Activated naive CD8-positive, alpha-beta T cell treated with anti-CD3 and anti-CD28 coated beads, Interleukin-2, amount 50 U/mL, for 24 hours (primary cell): ENCODE results near the gene BTNL9.
"Not testable (repeated sequence)": the region's sequence is repeated elsewhere in the genome, so short reads cannot be mapped to it uniquely, and the experiment has no call there.

Experiments used
- ATAC-seq: fragments of 150-1000 bp; cut with Tn5 transposase; one replicate; pipeline ENCODE4 v1.10.0; 2021
- DNase-seq: peaks from one replicate; pipeline ENCODE4 v3.0.0; 2021
- H3K27ac Mint-ChIP-seq: one replicate; pipeline ENCODE4 v1.8.0; 2021; ENCODE audit warnings: mild to moderate bottlenecking, mixed read lengths
- H3K27me3 Mint-ChIP-seq: one replicate; pipeline ENCODE4 v1.8.0; 2021; ENCODE audit warnings: mixed read lengths
- H3K36me3 Mint-ChIP-seq: one replicate; pipeline ENCODE4 v1.8.0; 2021; ENCODE audit warnings: low read depth, mixed read lengths
- H3K4me1 Mint-ChIP-seq: one replicate; pipeline ENCODE4 v1.8.0; 2021; ENCODE audit warnings: mixed read lengths
- H3K4me3 Mint-ChIP-seq: one replicate; pipeline ENCODE4 v1.8.0; 2021; ENCODE audit warnings: mild to moderate bottlenecking, moderate library complexity, mixed read lengths
- H3K9me3 Mint-ChIP-seq: one replicate; pipeline ENCODE4 v1.8.0; 2021; ENCODE audit warnings: mixed read lengths

Gene BTNL9

DNA sequence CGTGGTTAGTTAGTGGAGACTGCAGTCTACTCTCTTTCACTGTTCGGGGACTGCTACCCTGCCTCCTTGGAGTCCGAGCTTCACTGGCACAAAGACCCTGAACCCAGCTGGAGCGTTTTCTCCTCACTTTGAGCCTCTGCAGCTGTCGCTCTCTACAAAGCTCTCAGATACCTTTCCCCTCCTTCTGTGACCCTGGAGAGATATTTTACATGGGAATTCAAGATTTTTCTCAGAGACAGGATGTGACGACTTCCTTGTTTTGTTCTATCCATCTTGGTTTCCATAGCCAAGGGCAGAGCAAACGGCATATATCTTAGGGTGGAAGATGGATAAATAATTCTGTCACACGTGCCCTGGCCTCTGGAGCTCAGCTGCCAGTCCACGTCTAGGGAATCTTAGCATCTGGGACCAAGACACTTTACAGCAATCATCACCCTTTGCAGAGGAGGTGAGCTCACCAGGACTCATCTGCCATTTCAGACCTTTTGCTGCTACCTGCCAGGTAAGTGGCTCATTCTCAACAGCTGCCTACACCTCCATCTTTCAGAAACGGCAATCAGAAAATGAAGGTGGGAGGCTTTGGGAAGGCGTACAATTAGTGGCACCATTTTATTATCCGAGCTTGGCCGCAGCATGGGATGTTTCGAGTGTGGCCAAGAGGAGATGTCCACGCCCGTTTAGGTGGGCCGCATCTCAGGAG lies at the start of gene BTNL9:
Gene BTNL9 (plus strand): TSS at position 336 of the 700 bp plus-strand sequence. CDS start 5,224 bp downstream, outside the sequence.
- DNase-seq: no peak
- no peak for ATAC-seq
- Mint-ChIP-seq H3K36me3 (no peaks in the 10 kb centered on the region), H3K27me3 (peaks cover 29% of the 10 kb centered on the region), H3K9me3 (no peaks in the 10 kb centered on the region), H3K4me1 (no peaks in the 10 kb centered on the region), H3K27ac (no peak within 1 kb of the TSS), H3K4me3 (no peak within 1 kb of the TSS)

DNA sequence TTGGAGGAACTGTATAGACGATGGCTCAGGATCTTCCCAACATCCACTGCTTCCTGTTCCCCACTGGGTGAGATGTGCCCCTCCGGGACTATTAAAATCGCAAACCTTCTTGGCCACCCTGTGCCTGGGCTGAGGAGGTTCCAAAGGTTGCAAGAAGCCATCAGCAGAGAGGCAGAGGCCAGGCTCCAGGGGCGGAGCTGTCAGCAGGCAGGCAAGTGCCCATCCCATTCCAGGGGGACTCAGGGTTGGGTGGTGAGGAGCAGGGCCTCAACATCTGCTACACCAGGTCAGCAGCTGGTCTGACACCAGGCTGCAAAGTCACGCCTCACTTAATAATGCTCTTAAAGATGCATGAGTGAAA lies 49.2 kb upstream of the BTNL9 start:
- ATAC-seq: no peak
- Mint-ChIP-seq H3K4me1 (no peaks in the 10 kb centered on the region), H3K27ac (no peak overlapping the region), H3K36me3 (no peaks in the 10 kb centered on the region), H3K4me3 (no peak overlapping the region), H3K9me3 (peaks cover 5% of the 10 kb centered on the region), H3K27me3 (peaks cover 16% of the 10 kb centered on the region)
- no peak for DNase-seq

DNA sequence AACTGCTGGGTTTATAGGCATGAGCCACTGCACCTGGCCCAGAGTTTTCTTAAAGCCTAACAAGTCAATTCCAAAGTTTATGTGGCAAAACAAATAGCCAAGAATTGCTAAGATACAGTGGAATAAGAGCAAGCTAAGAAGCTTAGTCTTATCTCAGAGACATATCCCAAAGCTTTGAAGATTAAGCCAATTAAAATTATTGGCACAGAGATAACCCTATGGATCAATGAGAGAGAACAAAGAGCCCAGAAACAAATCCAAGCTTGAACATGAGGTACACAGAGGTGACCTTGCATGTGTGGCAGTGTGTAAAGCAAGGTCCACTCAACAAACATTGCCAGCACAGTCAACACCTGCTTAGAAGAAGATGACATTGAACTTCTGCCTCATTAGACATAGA lies 38.1 kb upstream of the BTNL9 start:
- H3K9me3 Mint-ChIP-seq: no peaks in the 10 kb centered on the region
- H3K36me3 Mint-ChIP-seq: no peaks in the 10 kb centered on the region
- DNase-seq: no peak
- H3K27me3 Mint-ChIP-seq: peaks cover 18% of the 10 kb centered on the region
- no peaks in the 10 kb centered on the region for H3K4me1 Mint-ChIP-seq
- no peak for ATAC-seq
- H3K27ac Mint-ChIP-seq: no peak overlapping the region
- no peak overlapping the region for H3K4me3 Mint-ChIP-seq

GRCh38 chr5:181005791-181006190 lies 34.3 kb upstream of the BTNL9 start:
- Mint-ChIP-seq H3K27me3 (peaks cover 7% of the 10 kb centered on the region), H3K36me3 (no peaks in the 10 kb centered on the region), H3K4me1 (no peaks in the 10 kb centered on the region), H3K9me3 (no peaks in the 10 kb centered on the region), H3K27ac (no peak overlapping the region), H3K4me3 (no peak overlapping the region)
- no peak for ATAC-seq
- no peak for DNase-seq

DNA sequence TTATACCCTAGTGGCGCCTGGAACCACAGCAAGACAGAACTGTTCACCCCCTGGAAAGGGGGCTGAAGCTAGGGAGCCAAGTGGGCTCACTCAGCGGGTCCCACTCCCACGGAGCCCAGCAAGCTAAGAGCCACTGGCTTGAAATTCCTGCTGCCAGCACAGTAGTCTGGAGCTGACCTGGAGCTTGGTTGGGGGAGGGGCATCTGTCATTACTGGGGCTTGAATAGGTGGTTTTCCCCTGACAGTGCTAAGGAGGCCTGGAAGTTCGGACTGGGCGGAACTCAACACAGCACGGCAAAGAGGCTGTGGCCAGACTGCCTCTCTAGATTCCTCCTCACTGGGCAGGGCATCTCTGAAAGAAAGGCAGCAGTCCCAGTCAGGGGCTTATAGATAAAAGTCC lies 31.9 kb upstream of the BTNL9 start:
- no peak for DNase-seq
- H3K4me1 Mint-ChIP-seq: no peaks in the 10 kb centered on the region
- H3K9me3 Mint-ChIP-seq: no peaks in the 10 kb centered on the region
- H3K27ac Mint-ChIP-seq: no peak overlapping the region
- H3K27me3 Mint-ChIP-seq: peaks cover 10% of the 10 kb centered on the region
- no peaks in the 10 kb centered on the region for H3K36me3 Mint-ChIP-seq
- no peak for ATAC-seq
- no peak overlapping the region for H3K4me3 Mint-ChIP-seq

DNA sequence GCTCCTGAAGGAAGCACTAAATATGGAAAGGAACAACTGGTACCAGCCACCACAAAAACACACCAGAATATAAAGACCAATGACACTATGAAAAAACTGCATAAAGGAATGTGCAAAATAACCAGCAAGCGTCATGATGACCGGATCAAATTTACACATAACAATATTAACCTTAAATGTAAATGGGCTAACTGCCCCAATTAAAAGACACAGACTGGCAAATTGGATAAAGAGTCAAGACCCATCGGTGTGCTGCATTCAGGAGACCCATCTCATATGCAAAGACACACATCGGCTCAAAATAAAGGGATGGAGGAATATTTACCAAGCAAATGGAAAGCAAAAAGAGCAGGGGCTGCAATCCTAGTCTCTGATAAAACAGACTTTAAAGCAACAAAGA lies 30.0 kb upstream of the BTNL9 start:
- H3K4me3 Mint-ChIP-seq, ATAC-seq, H3K27me3 Mint-ChIP-seq, H3K4me1 Mint-ChIP-seq, DNase-seq, H3K9me3 Mint-ChIP-seq, H3K36me3 Mint-ChIP-seq, H3K27ac Mint-ChIP-seq: not testable (repeated sequence)

DNA sequence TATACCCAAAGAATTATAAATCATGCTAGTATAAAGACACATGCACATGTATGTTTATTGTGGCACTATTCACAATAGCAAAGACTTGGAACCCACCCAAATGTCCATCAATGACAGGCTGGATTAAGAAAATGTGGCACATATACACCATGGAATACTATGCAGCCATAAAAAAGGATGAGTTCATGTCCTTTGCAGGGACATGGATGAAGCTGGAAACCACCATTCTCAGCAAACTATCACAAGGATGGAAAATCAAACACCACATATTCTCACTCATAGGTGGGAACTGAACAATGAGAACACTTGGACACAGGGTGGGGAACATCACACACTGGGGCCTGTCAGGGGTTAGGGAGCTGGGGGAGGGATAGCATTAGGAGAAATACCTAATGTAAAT lies 25.4 kb upstream of the BTNL9 start:
- H3K4me1 Mint-ChIP-seq, DNase-seq, H3K36me3 Mint-ChIP-seq, H3K9me3 Mint-ChIP-seq, ATAC-seq, H3K27ac Mint-ChIP-seq, H3K4me3 Mint-ChIP-seq, H3K27me3 Mint-ChIP-seq: not testable (repeated sequence)

DNA sequence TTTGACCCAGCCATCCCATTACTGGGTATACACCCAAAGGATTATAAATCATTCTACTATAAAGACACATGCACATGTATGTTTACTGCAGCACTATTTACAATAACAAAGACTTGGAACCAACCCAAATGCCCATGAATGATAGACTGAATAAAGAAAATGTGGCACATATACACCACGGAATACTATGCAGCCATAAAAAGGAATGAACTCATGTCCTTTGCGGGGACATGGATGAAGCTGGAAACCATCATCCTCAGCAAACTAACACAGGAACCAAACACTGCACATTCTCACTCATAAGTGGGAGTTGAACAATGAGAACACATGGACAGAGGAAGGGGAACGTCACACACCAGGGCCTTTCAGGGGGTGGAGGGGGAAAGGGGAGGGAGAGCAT lies 22.6 kb upstream of the BTNL9 start:
- H3K27ac Mint-ChIP-seq, H3K27me3 Mint-ChIP-seq, ATAC-seq, H3K4me3 Mint-ChIP-seq, H3K36me3 Mint-ChIP-seq, H3K4me1 Mint-ChIP-seq, DNase-seq: not testable (repeated sequence)
- peaks cover 17% of the 10 kb centered on the region for H3K9me3 Mint-ChIP-seq

DNA sequence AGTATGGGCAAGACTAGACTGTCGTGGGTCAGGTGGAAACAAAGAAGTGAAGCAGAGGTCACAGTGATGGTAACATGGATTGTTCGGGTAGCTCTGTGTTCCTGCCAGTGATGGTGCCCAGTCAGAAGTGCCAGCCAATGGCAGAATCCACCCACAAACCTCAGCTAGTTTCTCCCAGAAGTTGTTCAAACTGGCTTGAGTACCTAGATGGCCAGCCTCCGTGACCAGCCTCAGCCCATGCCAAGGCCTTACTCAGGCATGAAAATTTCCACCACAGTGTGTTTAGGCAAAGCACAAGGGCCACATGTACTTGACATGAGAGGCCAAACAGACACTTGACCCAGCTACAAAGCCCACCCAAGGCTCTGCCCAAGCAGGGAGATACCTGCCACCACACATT lies 19.4 kb upstream of the BTNL9 start:
- H3K36me3 Mint-ChIP-seq: no peaks in the 10 kb centered on the region
- peaks cover 9% of the 10 kb centered on the region for H3K27me3 Mint-ChIP-seq
- no peak overlapping the region for H3K4me3 Mint-ChIP-seq
- DNase-seq: no peak
- no peak overlapping the region for H3K27ac Mint-ChIP-seq
- no peak for ATAC-seq
- H3K9me3 Mint-ChIP-seq: peaks cover 17% of the 10 kb centered on the region
- H3K4me1 Mint-ChIP-seq: no peaks in the 10 kb centered on the region

- DNase-seq (no peak), ATAC-seq (no peak)
- Mint-ChIP-seq H3K4me1 (no peaks in the 10 kb centered on the region), H3K27me3 (peaks cover 17% of the 10 kb centered on the region), H3K9me3 (peaks cover 17% of the 10 kb centered on the region), H3K27ac (no peak overlapping the region), H3K4me3 (no peak overlapping the region), H3K36me3 (no peaks in the 10 kb centered on the region)
These were observed 15.6 kb upstream of the BTNL9 start for GRCh38 chr5:181024245-181025064.

GRCh38 chr5:181027452-181028031 lies 12.5 kb upstream of the BTNL9 start:
- H3K27ac Mint-ChIP-seq: no peak overlapping the region
- H3K9me3 Mint-ChIP-seq: peaks cover 4% of the 10 kb centered on the region
- H3K4me3 Mint-ChIP-seq: no peak overlapping the region
- H3K27me3 Mint-ChIP-seq: peaks cover 21% of the 10 kb centered on the region
- no peak for DNase-seq
- no peak for ATAC-seq
- no peaks in the 10 kb centered on the region for H3K4me1 Mint-ChIP-seq
- H3K36me3 Mint-ChIP-seq: no peaks in the 10 kb centered on the region

GRCh38 chr5:181028032-181028819 lies 11.8 kb upstream of the BTNL9 start:
- no peaks in the 10 kb centered on the region for H3K36me3 Mint-ChIP-seq
- H3K27me3 Mint-ChIP-seq: peaks cover 21% of the 10 kb centered on the region
- H3K9me3 Mint-ChIP-seq: peaks cover 4% of the 10 kb centered on the region
- no peaks in the 10 kb centered on the region for H3K4me1 Mint-ChIP-seq
- DNase-seq: no peak
- ATAC-seq: no peak
- no peak overlapping the region for H3K4me3 Mint-ChIP-seq
- no peak overlapping the region for H3K27ac Mint-ChIP-seq

DNA sequence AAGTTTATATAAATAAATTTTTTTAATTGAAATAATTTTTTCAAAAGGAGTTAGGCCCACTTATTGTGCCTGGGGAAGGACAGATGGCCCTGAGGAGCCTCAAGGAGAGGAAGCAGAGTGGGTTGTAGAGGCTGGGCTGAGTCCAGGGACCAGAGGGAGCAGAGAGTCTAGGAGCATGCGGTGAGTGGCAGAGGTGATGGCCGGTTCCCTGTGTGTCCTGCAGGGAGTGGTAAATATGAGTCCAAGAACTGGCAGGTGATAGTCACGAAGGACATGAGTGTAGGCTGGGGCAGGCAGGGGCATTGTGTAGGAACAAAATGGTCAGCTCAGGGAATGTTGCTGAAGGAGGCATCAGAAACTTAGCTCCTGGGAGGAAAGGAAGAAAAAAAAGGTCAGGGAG lies 8.3 kb upstream of the BTNL9 start:
- H3K4me3 Mint-ChIP-seq: no peak overlapping the region
- H3K27ac Mint-ChIP-seq: no peak overlapping the region
- H3K27me3 Mint-ChIP-seq: peaks cover 13% of the 10 kb centered on the region
- H3K9me3 Mint-ChIP-seq: peaks cover 4% of the 10 kb centered on the region
- DNase-seq (no peak), ATAC-seq (no peak)
- no peaks in the 10 kb centered on the region for H3K36me3 Mint-ChIP-seq
- H3K4me1 Mint-ChIP-seq: no peaks in the 10 kb centered on the region

GRCh38 chr5:181035991-181036815 lies 3.9 kb upstream of the BTNL9 start:
- Mint-ChIP-seq H3K27ac (no peak overlapping the region), H3K36me3 (no peaks in the 10 kb centered on the region), H3K4me3 (no peak overlapping the region), H3K27me3 (peaks cover 10% of the 10 kb centered on the region), H3K9me3 (peaks cover 4% of the 10 kb centered on the region), H3K4me1 (no peaks in the 10 kb centered on the region)
- no peak for ATAC-seq
- DNase-seq: no peak
